CD4-positive, alpha-beta T cell (primary cell): ENCODE data around the gene HNRNPA1. TPM values are rescaled to one million over a fixed set of nuclear protein-coding genes. Genes with fewer than 3 reads are reported as not detected.

Source experiments
- ATAC-seq: fragments of 200-7000 bp; cut with Tn5 transposase; one replicate; pipeline ENCODE4 v1.10.0; 2022; ENCODE audit warnings: mild to moderate bottlenecking; ENCODE audit not compliant: poor library complexity
- CTCF ChIA-PET: fragments of 350-600 bp; sonication (Branson Sonifier 250); formaldehyde crosslinking; loops from one replicate; lab custom pipeline; 2021; ENCODE audit warnings: antibody characterized with exemption, inconsistent platforms; lab: Charles Lee
- POLR2A ChIA-PET: fragments of 350-600 bp; sonication (Branson Sonifier 250); formaldehyde crosslinking; loops from one replicate; lab custom pipeline; 2021; ENCODE audit warnings: antibody characterized with exemption, inconsistent platforms; lab: Charles Lee
- DNase-seq, 14 experiments: peaks; one replicate each; pipeline ENCODE4 v3.0.0-alpha.2; 2013 to 2020; ENCODE audit warnings: mixed read lengths in 2 of 14
- H3K27ac ChIP-seq, 2 donors: one replicate each; pipeline versions ENCODE4 v1.5.1 to v1.7.0; 2013; ENCODE audit warnings: low read length in 2 of 2, low read depth in 1 of 2, mild to moderate bottlenecking in 1 of 2
- H3K27me3 ChIP-seq, 2 experiments: 1 replicate in 1 of 2; 2 replicates in 1 of 2; pipeline versions ENCODE4 v1.6.1 to v1.7.0; 2013; ENCODE audit warnings: low read length in 2 of 2, control low read depth in 1 of 2, mild to moderate bottlenecking in 1 of 2, moderate library complexity in 1 of 2; ENCODE audit not compliant: insufficient read depth in 2 of 2, control insufficient read depth in 1 of 2
- H3K36me3 ChIP-seq: one replicate; pipeline ENCODE4 v1.6.1; 2013; ENCODE audit warnings: low read length, control low read depth; ENCODE audit not compliant: insufficient read depth
- H3K4me1 ChIP-seq: one replicate; pipeline ENCODE4 v1.6.1; 2013; ENCODE audit warnings: low read length, control low read depth; ENCODE audit not compliant: insufficient read depth
- H3K4me3 ChIP-seq: one replicate; pipeline ENCODE4 v1.5.1; 2013; ENCODE audit warnings: mild to moderate bottlenecking, low read length, moderate library complexity
- H3K9me3 ChIP-seq, 2 experiments: 1 replicate in 1 of 2; 2 replicates in 1 of 2; pipeline versions ENCODE4 v1.6.1 to v1.7.0; 2013; ENCODE audit warnings: low read length in 2 of 2, mild to moderate bottlenecking in 2 of 2, control low read depth in 1 of 2, moderate library complexity in 1 of 2; ENCODE audit not compliant: control insufficient read depth in 1 of 2, insufficient read depth in 1 of 2
- H3K27ac Mint-ChIP-seq: one replicate; pipeline ENCODE4 v1.8.0; 2020; ENCODE audit warnings: mixed read lengths
- H3K27me3 Mint-ChIP-seq: one replicate; pipeline ENCODE4 v1.8.0; 2021; ENCODE audit warnings: mixed read lengths
- H3K36me3 Mint-ChIP-seq: one replicate; pipeline ENCODE4 v1.8.0; 2021; ENCODE audit warnings: low read depth, mixed read lengths
- H3K4me1 Mint-ChIP-seq: one replicate; pipeline ENCODE4 v1.8.0; 2021; ENCODE audit warnings: low read depth, mixed read lengths
- H3K4me3 Mint-ChIP-seq: one replicate; pipeline ENCODE4 v1.8.0; 2020; ENCODE audit warnings: mild to moderate bottlenecking, mixed read lengths
- H3K9me3 Mint-ChIP-seq: one replicate; pipeline ENCODE4 v1.8.0; 2020; ENCODE audit warnings: mixed read lengths
- CTCF ChIP-seq: fragments of 200-600 bp; IDR thresholded peaks from one replicate; pipeline ENCODE4 v1.8.0; 2022; ENCODE audit warnings: antibody characterized with exemption, mild to moderate bottlenecking
- intact Hi-C, 2 experiments: fragments of 100-400 bp; cut with DNase I in 1 of 2; cut with micrococcal nuclease in 1 of 2; formaldehyde crosslinking; loops; one replicate each; pipeline versions ENCODE4 v1.15.1 to v1.9.0; 2023 to 2025; cut with DNase I, micrococcal nuclease
- total RNA-seq, 174 experiments: library from RNA in 2 of 174; stranded (reverse) in 2 of 174; gene quantifications; one replicate each; pipeline ENCODE4 v1.2.3 and lab custom pipeline; 2021 to 2026

Gene HNRNPA1
- total RNA-seq, 2 experiments from 2014 or later = 1,969 to 1,994 TPM

GRCh38 chr12:54276368-54276767 is 4.2 kb upstream of the HNRNPA1 start:
- Mint-ChIP-seq H3K27ac (peak overlapping the region; percentile 67), H3K9me3 (no peaks in the 10 kb centered on the region), H3K36me3 (peaks cover 30% of the 10 kb centered on the region), H3K4me3 (peak overlapping the region; percentile 60), H3K4me1 (peaks cover 57% of the 10 kb centered on the region), H3K27me3 (no peaks in the 10 kb centered on the region)
- no peaks in the 10 kb centered on the region for H3K9me3 ChIP-seq
- ATAC-seq (no peak), DNase-seq (no peak)
- peaks cover 18% of the 10 kb centered on the region for H3K36me3 ChIP-seq
- H3K27ac ChIP-seq = no peak overlapping the region
- intact Hi-C loops = loop anchor here in 1 of 2 experiments (5.0 kb wide), 1 partner anchor 54 kb away; no protein-coding TSS in a partner anchor
- no peak for TF ChIP-seq CTCF
- H3K4me1 ChIP-seq = peaks cover 27% of the 10 kb centered on the region
- H3K4me3 ChIP-seq = no peak overlapping the region
- ChIA-PET CTCF (interaction anchor here (1.0 to 1.2 kb wide), 2 partner anchors 25 to 49 kb away, joined by 3 read pairs; partner anchors contain the start of gene COPZ1), POLR2A (interaction anchor here (1.0 kb wide), 1 partner anchor 11 kb away, joined by 4 read pairs; no protein-coding TSS in a partner anchor)
- H3K27me3 ChIP-seq = no peaks in the 10 kb centered on the region

- ATAC-seq (no peak), DNase-seq (no peak)
- Histone ChIP-seq H3K27ac (peak overlapping the region; percentile 93 to 95), H3K36me3 (peaks cover 33% of the 10 kb centered on the region), H3K27me3 (no peaks in the 10 kb centered on the region), H3K9me3 (no peaks in the 10 kb centered on the region), H3K4me1 (peaks cover 41% of the 10 kb centered on the region), H3K4me3 (peak overlapping the region; percentile 80)
- intact Hi-C loops = loop anchor here in 1 of 2 experiments (2.0 to 5.0 kb wide), 2 partner anchors 25 to 56 kb away; no protein-coding TSS in a partner anchor
- peaks cover 44% of the 10 kb centered on the region for H3K4me1 Mint-ChIP-seq
- ChIA-PET POLR2A (interaction anchor here (0.6 kb wide), 1 partner anchor 18 kb away, joined by 3 read pairs; no protein-coding TSS in a partner anchor), CTCF (interaction anchor here (1.1 kb wide), 1 partner anchor 26 kb away, joined by 3 read pairs; no protein-coding TSS in a partner anchor)
- TF ChIP-seq CTCF = no peak
- no peak overlapping the region for H3K27ac Mint-ChIP-seq
- H3K9me3 Mint-ChIP-seq = no peaks in the 10 kb centered on the region
- H3K4me3 Mint-ChIP-seq = peak overlapping the region; percentile 38
- H3K36me3 Mint-ChIP-seq = peaks cover 18% of the 10 kb centered on the region
- H3K27me3 Mint-ChIP-seq = no peaks in the 10 kb centered on the region
These were observed 2.7 kb upstream of the HNRNPA1 start for GRCh38 chr12:54277823-54278276.

- Histone ChIP-seq H3K36me3 (peaks cover 37% of the 10 kb centered on the region), H3K4me1 (peaks cover 55% of the 10 kb centered on the region), H3K4me3 (peak overlapping the region; percentile 80), H3K27ac (peak overlapping the region; percentile 93 to 95), H3K9me3 (no peaks in the 10 kb centered on the region), H3K27me3 (no peaks in the 10 kb centered on the region)
- CTCF ChIA-PET = interaction anchor here (1.0 kb wide), 1 partner anchor 45 kb away, joined by 5 read pairs; the partner anchor contains the start of gene COPZ1
- TF ChIP-seq CTCF = no peak
- peaks cover 34% of the 10 kb centered on the region for H3K4me1 Mint-ChIP-seq
- peaks cover 7% of the 10 kb centered on the region for H3K36me3 Mint-ChIP-seq
- intact Hi-C loops = loop anchor here in 1 of 2 experiments (2.0 to 5.0 kb wide), 2 partner anchors 26 to 57 kb away; no protein-coding TSS in a partner anchor
- no peaks in the 10 kb centered on the region for H3K27me3 Mint-ChIP-seq
- DNase-seq (no peak), ATAC-seq (no peak)
- no peaks in the 10 kb centered on the region for H3K9me3 Mint-ChIP-seq
- POLR2A ChIA-PET = interaction anchor here (0.6 to 3.4 kb wide), 20 partner anchors 8 to 1649 kb away, joined by 3 to 82 read pairs (median 8); partner anchors contain the start of genes ATP5MC2, COPZ1, NCKAP1L and PYM1
- no peak overlapping the region for H3K4me3 Mint-ChIP-seq
- H3K27ac Mint-ChIP-seq = no peak overlapping the region
These were observed 1.3 kb upstream of the HNRNPA1 start for GRCh38 chr12:54279227-54279631.
